ENCODE data around the gene RAB39B. TPM values are rescaled to one million over a fixed set of nuclear protein-coding genes. Genes with fewer than 3 reads are reported as not detected.

The RAB39B gene
- total and polyA plus RNA-seq, 2 experiments from 2014 or later: 6.2 to 11.3 TPM

DNA sequence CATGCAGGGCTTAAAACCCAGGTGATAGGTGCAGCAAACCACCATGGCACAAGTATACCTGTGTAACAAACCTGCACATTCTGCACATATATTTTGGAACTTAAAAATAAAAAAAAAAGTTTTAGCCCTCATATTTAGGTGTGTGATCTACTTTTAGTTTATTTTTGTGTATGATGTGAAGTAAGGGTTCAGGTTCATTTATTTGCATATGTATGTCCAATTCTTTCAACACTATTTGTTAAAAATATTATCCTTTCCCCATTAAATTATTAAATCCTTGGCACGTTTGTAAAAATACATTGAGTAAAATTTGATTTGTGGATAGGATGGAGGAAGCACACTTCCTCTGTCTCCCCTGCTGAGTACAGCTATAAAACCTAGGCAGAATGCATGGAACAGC lies 12.9 kb downstream of the RAB39B start (continued):
- TF ChIP-seq, protein P1, sequence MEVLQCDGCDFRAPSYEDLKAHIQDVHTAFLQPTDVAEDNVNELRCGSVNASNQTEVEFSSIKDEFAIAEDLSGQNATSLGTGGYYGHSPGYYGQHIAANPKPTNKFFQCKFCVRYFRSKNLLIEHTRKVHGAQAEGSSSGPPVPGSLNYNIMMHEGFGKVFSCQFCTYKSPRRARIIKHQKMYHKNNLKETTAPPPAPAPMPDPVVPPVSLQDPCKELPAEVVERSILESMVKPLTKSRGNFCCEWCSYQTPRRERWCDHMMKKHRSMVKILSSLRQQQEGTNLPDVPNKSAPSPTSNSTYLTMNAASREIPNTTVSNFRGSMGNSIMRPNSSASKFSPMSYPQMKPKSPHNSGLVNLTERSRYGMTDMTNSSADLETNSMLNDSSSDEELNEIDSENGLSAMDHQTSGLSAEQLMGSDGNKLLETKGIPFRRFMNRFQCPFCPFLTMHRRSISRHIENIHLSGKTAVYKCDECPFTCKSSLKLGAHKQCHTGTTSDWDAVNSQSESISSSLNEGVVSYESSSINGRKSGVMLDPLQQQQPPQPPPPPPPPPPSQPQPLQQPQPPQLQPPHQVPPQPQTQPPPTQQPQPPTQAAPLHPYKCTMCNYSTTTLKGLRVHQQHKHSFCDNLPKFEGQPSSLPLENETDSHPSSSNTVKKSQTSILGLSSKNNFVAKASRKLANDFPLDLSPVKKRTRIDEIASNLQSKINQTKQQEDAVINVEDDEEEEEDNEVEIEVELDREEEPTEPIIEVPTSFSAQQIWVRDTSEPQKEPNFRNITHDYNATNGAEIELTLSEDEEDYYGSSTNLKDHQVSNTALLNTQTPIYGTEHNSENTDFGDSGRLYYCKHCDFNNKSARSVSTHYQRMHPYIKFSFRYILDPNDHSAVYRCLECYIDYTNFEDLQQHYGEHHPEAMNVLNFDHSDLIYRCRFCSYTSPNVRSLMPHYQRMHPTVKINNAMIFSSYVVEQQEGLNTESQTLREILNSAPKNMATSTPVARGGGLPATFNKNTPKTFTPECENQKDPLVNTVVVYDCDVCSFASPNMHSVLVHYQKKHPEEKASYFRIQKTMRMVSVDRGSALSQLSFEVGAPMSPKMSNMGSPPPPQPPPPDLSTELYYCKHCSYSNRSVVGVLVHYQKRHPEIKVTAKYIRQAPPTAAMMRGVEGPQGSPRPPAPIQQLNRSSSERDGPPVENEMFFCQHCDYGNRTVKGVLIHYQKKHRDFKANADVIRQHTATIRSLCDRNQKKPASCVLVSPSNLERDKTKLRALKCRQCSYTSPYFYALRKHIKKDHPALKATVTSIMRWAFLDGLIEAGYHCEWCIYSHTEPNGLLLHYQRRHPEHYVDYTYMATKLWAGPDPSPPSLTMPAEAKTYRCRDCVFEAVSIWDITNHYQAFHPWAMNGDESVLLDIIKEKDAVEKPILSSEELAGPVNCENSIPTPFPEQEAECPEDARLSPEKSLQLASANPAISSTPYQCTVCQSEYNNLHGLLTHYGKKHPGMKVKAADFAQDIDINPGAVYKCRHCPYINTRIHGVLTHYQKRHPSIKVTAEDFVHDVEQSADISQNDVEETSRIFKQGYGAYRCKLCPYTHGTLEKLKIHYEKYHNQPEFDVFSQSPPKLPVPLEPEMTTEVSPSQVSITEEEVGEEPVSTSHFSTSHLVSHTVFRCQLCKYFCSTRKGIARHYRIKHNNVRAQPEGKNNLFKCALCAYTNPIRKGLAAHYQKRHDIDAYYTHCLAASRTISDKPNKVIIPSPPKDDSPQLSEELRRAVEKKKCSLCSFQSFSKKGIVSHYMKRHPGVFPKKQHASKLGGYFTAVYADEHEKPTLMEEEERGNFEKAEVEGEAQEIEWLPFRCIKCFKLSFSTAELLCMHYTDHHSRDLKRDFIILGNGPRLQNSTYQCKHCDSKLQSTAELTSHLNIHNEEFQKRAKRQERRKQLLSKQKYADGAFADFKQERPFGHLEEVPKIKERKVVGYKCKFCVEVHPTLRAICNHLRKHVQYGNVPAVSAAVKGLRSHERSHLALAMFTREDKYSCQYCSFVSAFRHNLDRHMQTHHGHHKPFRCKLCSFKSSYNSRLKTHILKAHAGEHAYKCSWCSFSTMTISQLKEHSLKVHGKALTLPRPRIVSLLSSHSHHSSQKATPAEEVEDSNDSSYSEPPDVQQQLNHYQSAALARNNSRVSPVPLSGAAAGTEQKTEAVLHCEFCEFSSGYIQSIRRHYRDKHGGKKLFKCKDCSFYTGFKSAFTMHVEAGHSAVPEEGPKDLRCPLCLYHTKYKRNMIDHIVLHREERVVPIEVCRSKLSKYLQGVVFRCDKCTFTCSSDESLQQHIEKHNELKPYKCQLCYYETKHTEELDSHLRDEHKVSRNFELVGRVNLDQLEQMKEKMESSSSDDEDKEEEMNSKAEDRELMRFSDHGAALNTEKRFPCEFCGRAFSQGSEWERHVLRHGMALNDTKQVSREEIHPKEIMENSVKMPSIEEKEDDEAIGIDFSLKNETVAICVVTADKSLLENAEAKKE (CRISPR knock-in tag; IDR thresholded peaks at IDR 0.05): no peak

DNA sequence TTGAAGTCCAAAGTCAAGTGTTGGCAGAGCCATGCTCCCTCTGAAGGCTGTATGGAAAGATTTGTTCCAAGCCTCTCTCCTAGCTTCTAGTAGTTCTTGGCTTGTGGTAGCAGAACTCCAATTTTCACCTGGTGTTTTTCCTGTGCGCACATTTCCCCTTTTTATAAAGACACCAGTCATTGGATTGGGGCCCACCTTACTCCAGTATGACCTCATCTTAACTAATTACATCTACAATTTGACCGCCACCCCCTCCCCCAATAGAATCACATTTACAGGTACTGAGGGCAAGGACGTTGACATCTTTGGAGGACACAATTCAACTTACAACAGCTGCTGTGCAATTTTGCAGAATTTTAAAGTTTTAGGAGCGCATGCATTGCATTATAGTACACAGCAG lies 16.8 kb downstream of the RAB39B start:
- H3K4me2 ChIP-seq: no peak overlapping the region
- H3F3A ChIP-seq (replicated peaks; ENCODE audit: low read depth): no peaks in the 10 kb centered on the region
- ATAC-seq: no peak
- H3K27me3 ChIP-seq (ENCODE audit: insufficient read depth): no peaks in the 10 kb centered on the region
- H3K27ac ChIP-seq (ENCODE audit: low read depth): no peak overlapping the region
- H3K4me1 ChIP-seq (ENCODE audit: insufficient read depth): no peaks in the 10 kb centered on the region; the same call in 1 of the 2 replicates
- no peak for DNase-seq (ENCODE audit: low spot score)
- no peaks in the 10 kb centered on the region for H3K9me2 ChIP-seq (ENCODE audit: insufficient read depth)
- H3K36me3 ChIP-seq (ENCODE audit: insufficient read depth): no peaks in the 10 kb centered on the region
- no peaks in the 10 kb centered on the region for H4K20me1 ChIP-seq (replicated peaks; ENCODE audit: insufficient read depth)
- Mint-ChIP-seq H3K27ac (no peak overlapping the region), H3K4me3 (no peak overlapping the region), H3K36me3 (ENCODE audit: low read depth) (no peaks in the 10 kb centered on the region), H3K27me3 (ENCODE audit: insufficient read depth, low read depth, poor library complexity) (peaks cover 1% of the 10 kb centered on the region), H3K9me3 (no peaks in the 10 kb centered on the region), H3K4me1 (peaks cover 7% of the 10 kb centered on the region; the same call in 2 of the 3 replicates)
- no peaks in the 10 kb centered on the region for H3K79me2 ChIP-seq (replicated peaks; ENCODE audit: insufficient read depth)
- no peak overlapping the region for H2AFZ ChIP-seq
- H3K4me3 ChIP-seq: no peak overlapping the region
- TF ChIP-seq POLR2AphosphoS5 (IDR thresholded peaks at IDR 0.05; ENCODE audit: low read depth) (no peak), EZH2phosphoT487 (IDR thresholded peaks at IDR 0.05; ENCODE audit: unreplicated experiment) (no peak), ZNF114 (CRISPR knock-in tag; IDR thresholded peaks at IDR 0.05) (no peak)

DNA sequence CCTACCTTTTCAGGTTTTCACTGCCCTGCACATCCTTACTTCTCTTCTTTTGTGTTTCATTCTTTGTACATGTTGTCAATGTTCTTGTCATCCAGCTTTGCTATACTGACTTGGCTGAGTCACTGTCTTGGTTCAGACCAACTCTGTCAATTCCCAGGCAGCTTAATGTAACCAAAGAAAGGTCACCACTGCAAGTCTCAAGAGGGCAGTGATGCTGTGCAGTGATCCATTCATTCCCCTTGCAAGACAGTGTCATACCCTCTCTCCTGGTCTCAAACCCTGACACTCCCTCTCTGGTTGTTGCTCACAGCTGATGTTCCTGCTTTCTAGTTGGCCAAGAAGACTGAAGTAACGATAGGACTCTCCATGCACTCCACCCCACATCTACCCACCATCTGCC lies 17.5 kb downstream of the RAB39B start:
- Histone ChIP-seq H3K4me3 (no peak overlapping the region), H3F3A (replicated peaks; ENCODE audit: low read depth) (no peaks in the 10 kb centered on the region), H3K36me3 (ENCODE audit: insufficient read depth) (no peaks in the 10 kb centered on the region), H3K9me2 (ENCODE audit: insufficient read depth) (no peaks in the 10 kb centered on the region), H3K27me3 (ENCODE audit: insufficient read depth) (no peaks in the 10 kb centered on the region), H3K4me1 (ENCODE audit: insufficient read depth) (no peaks in the 10 kb centered on the region; the same call in 1 of the 2 replicates), H2AFZ (no peak overlapping the region), H3K4me2 (no peak overlapping the region), H3K79me2 (replicated peaks; ENCODE audit: insufficient read depth) (no peaks in the 10 kb centered on the region), H3K27ac (ENCODE audit: low read depth) (no peak overlapping the region), H4K20me1 (replicated peaks; ENCODE audit: insufficient read depth) (no peaks in the 10 kb centered on the region)
- no peak overlapping the region for H3K4me3 Mint-ChIP-seq
- DNase-seq (ENCODE audit: low spot score) (no peak), ATAC-seq (no peak)
- no peak overlapping the region for H3K27ac Mint-ChIP-seq
- H3K27me3 Mint-ChIP-seq (ENCODE audit: insufficient read depth, low read depth, poor library complexity): peaks cover 1% of the 10 kb centered on the region
- no peaks in the 10 kb centered on the region for H3K36me3 Mint-ChIP-seq (ENCODE audit: low read depth)
- no peaks in the 10 kb centered on the region for H3K9me3 Mint-ChIP-seq
- peaks cover 3% of the 10 kb centered on the region; the same call in 2 of the 3 replicates for H3K4me1 Mint-ChIP-seq
- no peak for TF ChIP-seq POLR2AphosphoS5 (IDR thresholded peaks at IDR 0.05; ENCODE audit: low read depth)
- no peak for TF ChIP-seq EZH2 (IDR thresholded peaks at IDR 0.05; ENCODE audit: low read depth, unreplicated experiment)
- no peak for TF ChIP-seq ZNF331 (CRISPR knock-in tag; IDR thresholded peaks at IDR 0.05; ENCODE audit: low read depth)
- TF ChIP-seq ZNF114 (CRISPR knock-in tag; IDR thresholded peaks at IDR 0.05): no peak
- no peak for TF ChIP-seq JUNB (IDR thresholded peaks at IDR 0.05; ENCODE audit: unreplicated experiment)
- TF ChIP-seq EZH2phosphoT487 (IDR thresholded peaks at IDR 0.05; ENCODE audit: unreplicated experiment): no peak
- no peak for TF ChIP-seq STAT1 (IDR thresholded peaks at IDR 0.05; ENCODE audit: unreplicated experiment)
- no peak for TF ChIP-seq CREB1 (CRISPR knock-in tag; IDR thresholded peaks at IDR 0.05; ENCODE audit: low read depth)
- TF ChIP-seq, protein P2, sequence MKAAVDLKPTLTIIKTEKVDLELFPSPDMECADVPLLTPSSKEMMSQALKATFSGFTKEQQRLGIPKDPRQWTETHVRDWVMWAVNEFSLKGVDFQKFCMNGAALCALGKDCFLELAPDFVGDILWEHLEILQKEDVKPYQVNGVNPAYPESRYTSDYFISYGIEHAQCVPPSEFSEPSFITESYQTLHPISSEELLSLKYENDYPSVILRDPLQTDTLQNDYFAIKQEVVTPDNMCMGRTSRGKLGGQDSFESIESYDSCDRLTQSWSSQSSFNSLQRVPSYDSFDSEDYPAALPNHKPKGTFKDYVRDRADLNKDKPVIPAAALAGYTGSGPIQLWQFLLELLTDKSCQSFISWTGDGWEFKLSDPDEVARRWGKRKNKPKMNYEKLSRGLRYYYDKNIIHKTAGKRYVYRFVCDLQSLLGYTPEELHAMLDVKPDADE (IDR thresholded peaks at IDR 0.05): no peak
